HepG2 (cell line): Measurements from ENCODE around the gene SIGLEC9. TPM values are rescaled to one million over a fixed set of nuclear protein-coding genes. Genes with fewer than 3 reads are reported as not detected.

Source experiments
- ATAC-seq: fragments of 200-7000 bp; cut with Tn5 transposase; 3 replicates; pipeline ENCODE4 v1.9.1; 2020; ENCODE audit warnings: mild to moderate bottlenecking, moderate library complexity
- BruUV-seq: library from RNA; stranded (reverse); fragments of 400-500 nt; replicated peaks from 2 replicates; lab custom pipeline; 2021; lab: Mats Ljungman, UMichigan
- CTCF ChIA-PET: fragments of 300-600 bp; formaldehyde crosslinking; extraction: SDS; loops from one replicate; lab custom pipeline; 2021; ENCODE audit warnings: low total read pairs, inconsistent platforms, low intra/inter-chr PET ratio; lab: Yijun Ruan, JAX
- POLR2A ChIA-PET: fragments of 350-600 bp; sonication (Branson Sonifier 250); formaldehyde crosslinking; loops from one replicate; lab custom pipeline; 2020; ENCODE audit warnings: antibody characterized with exemption, inconsistent platforms; lab: Yijun Ruan, JAX
- DNase-seq: peaks from one replicate; pipeline ENCODE4 v3.0.0-alpha.2; 2015; ENCODE audit warnings: low spot score
- FAIRE-seq: peaks from 3 replicates; lab custom pipeline; 2011; peaks lifted over from hg19 to GRCh38; lab: Jason Lieb, UNC
- H2AFZ ChIP-seq: one replicate; pipeline ENCODE4 v1.6.1; 2011; ENCODE audit warnings: low read length, inconsistent platforms
- H3K27ac ChIP-seq: fragments of 300-600 bp; 3 replicates; pipeline ENCODE4 v1.8.0; 2011; ENCODE audit warnings: mixed run types, mild to moderate bottlenecking, mixed read lengths, low read length, inconsistent platforms; ENCODE audit not compliant: insufficient read depth; ENCODE audit errors: extremely low read length
- H3K27me3 ChIP-seq, 2 experiments: fragments of 200-600 bp in 1 of 2; 2 replicates in 1 of 2; 3 replicates in 1 of 2; pipeline versions ENCODE4 v1.6.0 to v1.8.0; 2011; ENCODE audit warnings: low read length in 2 of 2, mild to moderate bottlenecking in 2 of 2, moderate library complexity in 2 of 2, inconsistent platforms in 1 of 2; ENCODE audit not compliant: insufficient read depth in 2 of 2, control insufficient read depth in 1 of 2
- H3K36me3 ChIP-seq, 2 experiments: fragments of 200-600 bp in 1 of 2; replicated peaks in 1 of 2; 2 replicates in 1 of 2; 3 replicates in 1 of 2; pipeline versions ENCODE4 v1.5.1 to v1.8.0; 2011; ENCODE audit warnings: low read length in 2 of 2, inconsistent platforms in 1 of 2; ENCODE audit not compliant: insufficient read depth in 2 of 2, control insufficient read depth in 1 of 2
- H3K4me1 ChIP-seq: 2 replicates; pipeline ENCODE4 v1.5.1; 2012; ENCODE audit warnings: low read length, inconsistent platforms; ENCODE audit not compliant: insufficient read depth
- H3K4me2 ChIP-seq: 2 replicates; pipeline ENCODE4 v1.6.0; 2011; ENCODE audit warnings: low read depth, low read length, inconsistent platforms
- H3K4me3 ChIP-seq, 3 experiments: fragments of 200-600 bp in 1 of 3; sonication (generic), shearing (Covaris generic) in 1 of 3; replicated peaks in 1 of 3; 2 replicates each; pipeline ENCODE4 v1.5.1; 2011 to 2016; ENCODE audit warnings: low read length in 3 of 3, inconsistent platforms in 2 of 3, low read depth in 2 of 3, mild to moderate bottlenecking in 2 of 3, control low read depth in 1 of 3, mixed read lengths in 1 of 3; ENCODE audit not compliant: insufficient read depth in 1 of 3
- H3K79me2 ChIP-seq: one replicate; pipeline ENCODE4 v1.6.1; 2011; ENCODE audit warnings: low read length, inconsistent platforms; ENCODE audit not compliant: insufficient read depth
- H3K9ac ChIP-seq: 2 replicates; pipeline ENCODE4 v1.6.0; 2011; ENCODE audit warnings: mild to moderate bottlenecking, low read depth, low read length, inconsistent platforms; ENCODE audit not compliant: insufficient read depth
- H3K9me3 ChIP-seq: 2 replicates; pipeline ENCODE4 v1.5.1; 2012; ENCODE audit warnings: mild to moderate bottlenecking, low read length
- H4K20me1 ChIP-seq: 2 replicates; pipeline ENCODE4 v1.6.0; 2011; ENCODE audit warnings: inconsistent platforms, mild to moderate bottlenecking, low read length, moderate library complexity; ENCODE audit not compliant: insufficient read depth
- IRF2 ChIP-seq: IDR thresholded peaks from 2 replicates; pipeline ENCODE4 v1.6.1; 2018; ENCODE audit warnings: missing genetic modification reagents, missing compliant biosample characterization
- NPAS2 ChIP-seq: sonication (generic); formaldehyde crosslinking; IDR thresholded peaks from 2 replicates; pipeline ENCODE4 v1.8.0; 2022; ENCODE audit warnings: mild to moderate bottlenecking, missing genetic modification reagents, borderline replicate concordance
- RXRA ChIP-seq: sonication (generic); formaldehyde crosslinking; IDR thresholded peaks from 2 replicates; pipeline ENCODE4 v1.5.1; 2020; ENCODE audit warnings: missing genetic modification reagents
- ZNF180 ChIP-seq: sonication (generic); formaldehyde crosslinking; IDR thresholded peaks from 2 replicates; pipeline ENCODE4 v1.4.0; 2020; ENCODE audit warnings: low read depth, missing genetic modification reagents, borderline replicate concordance
- ZNF652 ChIP-seq: IDR thresholded peaks from 2 replicates; pipeline ENCODE4 v1.6.1; 2016; ENCODE audit warnings: low read depth, borderline replicate concordance
- WGBS: methylation state at CpG from one replicate; pipeline ENCODE4 v1.1.6; 2017; ENCODE audit warnings: low lambda C conversion rate; 5-methylcytosine and 5-hydroxymethylcytosine counted together
- in situ Hi-C: cut with HindIII; loops from 2 replicates; pipeline ENCODE4 v1.10.0; 2017; ENCODE audit warnings: low pct_unique_long_range_greater_than_20kb; ENCODE audit not compliant: extremely low pct_ligation_motif_present
- intact Hi-C: fragments of 100-400 bp; cut with micrococcal nuclease; formaldehyde crosslinking; loops from one replicate; pipeline ENCODE4 v1.10.0; 2022; ENCODE audit not compliant: unreplicated experiment
- polyA plus RNA-seq, 8 experiments: library from polyadenylated mRNA; depleted of rRNA in 3 of 8; stranded (reverse) in 7 of 8; unstranded in 1 of 8; fragments of >200 nt; fragmentation: Illumina TruSeq in 4 of 8; extraction: Trizol in 4 of 8; gene quantifications; 2 replicates each; pipeline versions ENCODE4 v1.2.1 to v1.2.3, GENCODE V29; 2011 to 2016; ENCODE audit warnings: low read depth in 4 of 8, missing spikeins in 1 of 8, mixed read lengths in 1 of 8; ENCODE audit not compliant: insufficient read depth in 1 of 8
- total RNA-seq, 5 experiments: library from RNA; depleted of rRNA; stranded (reverse); fragments of >200 nt; fragmentation: Illumina TruSeq; extraction: Trizol; gene quantifications; 2 replicates each; pipeline ENCODE4 v1.2.3, GENCODE V29; 2016; ENCODE audit warnings: low read depth in 1 of 5
- TF ChIP-seq, protein P1 (sequence below): IDR thresholded peaks from 2 replicates; pipeline ENCODE4 v1.6.1; 2018; ENCODE audit warnings: missing genetic modification reagents, mild to moderate bottlenecking, missing compliant biosample characterization
- TF ChIP-seq, protein P2 (sequence below): fragments of 450-650 bp; IDR thresholded peaks from 2 replicates; pipeline ENCODE4 v1.6.1; 2017; ENCODE audit warnings: mild to moderate bottlenecking

SIGLEC9 gene
- total and polyA plus RNA-seq, 2 of the 13 experiments (the other 11 are each of a cell fraction or from before 2014, with no cell fraction given), result not detected

DNA sequence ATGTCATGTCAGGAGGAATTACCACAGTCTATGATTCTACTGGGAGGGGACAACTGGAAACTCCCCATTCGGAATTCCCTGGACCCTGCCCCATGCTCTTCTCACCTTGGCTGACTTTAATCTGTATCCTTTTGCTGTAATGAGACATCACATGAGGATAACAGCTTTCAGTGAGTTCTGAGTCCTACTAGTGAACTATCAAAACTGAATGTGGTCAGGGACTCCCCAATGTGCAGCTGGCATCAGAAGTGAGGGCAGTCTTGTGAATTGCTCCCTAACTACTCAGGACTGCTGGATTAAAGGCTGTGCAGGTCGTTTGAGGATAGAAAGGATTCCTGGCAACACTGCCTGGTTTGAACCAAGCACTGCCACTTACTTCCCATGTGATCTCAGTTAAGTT is 32.6 kb downstream of the SIGLEC9 start:
- intact Hi-C loops (no loop called here), in situ Hi-C loops (loop anchor here (10.0 kb wide), 1 partner anchor 108 kb away; no protein-coding TSS in a partner anchor)
- no peak overlapping the region for H3K9ac ChIP-seq
- FAIRE-seq, result no peak
- no peak overlapping the region for H2AFZ ChIP-seq
- TF ChIP-seq, protein P1, sequence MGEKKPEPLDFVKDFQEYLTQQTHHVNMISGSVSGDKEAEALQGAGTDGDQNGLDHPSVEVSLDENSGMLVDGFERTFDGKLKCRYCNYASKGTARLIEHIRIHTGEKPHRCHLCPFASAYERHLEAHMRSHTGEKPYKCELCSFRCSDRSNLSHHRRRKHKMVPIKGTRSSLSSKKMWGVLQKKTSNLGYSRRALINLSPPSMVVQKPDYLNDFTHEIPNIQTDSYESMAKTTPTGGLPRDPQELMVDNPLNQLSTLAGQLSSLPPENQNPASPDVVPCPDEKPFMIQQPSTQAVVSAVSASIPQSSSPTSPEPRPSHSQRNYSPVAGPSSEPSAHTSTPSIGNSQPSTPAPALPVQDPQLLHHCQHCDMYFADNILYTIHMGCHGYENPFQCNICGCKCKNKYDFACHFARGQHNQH (CRISPR knock-in tag), result no peak
- TF ChIP-seq, protein P2, sequence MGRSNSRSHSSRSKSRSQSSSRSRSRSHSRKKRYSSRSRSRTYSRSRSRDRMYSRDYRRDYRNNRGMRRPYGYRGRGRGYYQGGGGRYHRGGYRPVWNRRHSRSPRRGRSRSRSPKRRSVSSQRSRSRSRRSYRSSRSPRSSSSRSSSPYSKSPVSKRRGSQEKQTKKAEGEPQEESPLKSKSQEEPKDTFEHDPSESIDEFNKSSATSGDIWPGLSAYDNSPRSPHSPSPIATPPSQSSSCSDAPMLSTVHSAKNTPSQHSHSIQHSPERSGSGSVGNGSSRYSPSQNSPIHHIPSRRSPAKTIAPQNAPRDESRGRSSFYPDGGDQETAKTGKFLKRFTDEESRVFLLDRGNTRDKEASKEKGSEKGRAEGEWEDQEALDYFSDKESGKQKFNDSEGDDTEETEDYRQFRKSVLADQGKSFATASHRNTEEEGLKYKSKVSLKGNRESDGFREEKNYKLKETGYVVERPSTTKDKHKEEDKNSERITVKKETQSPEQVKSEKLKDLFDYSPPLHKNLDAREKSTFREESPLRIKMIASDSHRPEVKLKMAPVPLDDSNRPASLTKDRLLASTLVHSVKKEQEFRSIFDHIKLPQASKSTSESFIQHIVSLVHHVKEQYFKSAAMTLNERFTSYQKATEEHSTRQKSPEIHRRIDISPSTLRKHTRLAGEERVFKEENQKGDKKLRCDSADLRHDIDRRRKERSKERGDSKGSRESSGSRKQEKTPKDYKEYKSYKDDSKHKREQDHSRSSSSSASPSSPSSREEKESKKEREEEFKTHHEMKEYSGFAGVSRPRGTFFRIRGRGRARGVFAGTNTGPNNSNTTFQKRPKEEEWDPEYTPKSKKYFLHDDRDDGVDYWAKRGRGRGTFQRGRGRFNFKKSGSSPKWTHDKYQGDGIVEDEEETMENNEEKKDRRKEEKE, result no peak
- TF ChIP-seq RXRA (CRISPR knock-in tag), result no peak
- no peak for TF ChIP-seq IRF2 (CRISPR knock-in tag)
- no peak for TF ChIP-seq ZNF180 (CRISPR knock-in tag)
- no peak for TF ChIP-seq ZNF652 (CRISPR knock-in tag)
- no peak for TF ChIP-seq NPAS2 (CRISPR knock-in tag)
- no peak overlapping the region for H3K4me2 ChIP-seq
- ATAC-seq, result no peak
- ChIA-PET POLR2A (no interaction called here), CTCF (no interaction called here)
- no peak overlapping the region for H3K27ac ChIP-seq
- H3K4me1 ChIP-seq, result no peaks in the 10 kb centered on the region
- BruUV-seq, result no TSS peak
- no peaks in the 10 kb centered on the region for H4K20me1 ChIP-seq
- no peaks in the 10 kb centered on the region for H3K36me3 ChIP-seq
- WGBS, result 0% methylated on average over 2 of the region's 2 CpGs
- no peak for DNase-seq
- no peaks in the 10 kb centered on the region for H3K9me3 ChIP-seq
- no peak overlapping the region for H3K4me3 ChIP-seq
- no peaks in the 10 kb centered on the region for H3K79me2 ChIP-seq
- peaks cover 2 to 12% of the 10 kb centered on the region in 2 experiments; a peak in 1 of 5 replicates for H3K27me3 ChIP-seq
